Activated naive CD4-positive, alpha-beta T cell treated with anti-CD3 and anti-CD28 coated beads, Interleukin-2, amount 10 ng/mL, durations not matched to agents 7 days and 5 days (primary cell): Measurements from ENCODE around the gene SLC8A1.

Experiments
- CTCF ChIA-PET: fragments of 350-600 bp; sonication (Branson Sonifier 250); formaldehyde crosslinking; loops from one replicate; lab custom pipeline; 2021; ENCODE audit warnings: antibody characterized with exemption; lab: Charles Lee
- DNase-seq: peaks from one replicate; pipeline ENCODE4 v3.0.0-alpha.2; 2020
- H3K27ac Mint-ChIP-seq: one replicate; pipeline ENCODE4 v1.8.0; 2021; ENCODE audit warnings: mild to moderate bottlenecking, moderate library complexity, mixed read lengths
- H3K27me3 Mint-ChIP-seq: one replicate; pipeline ENCODE4 v1.8.0; 2021; ENCODE audit warnings: mild to moderate bottlenecking, mixed read lengths
- H3K36me3 Mint-ChIP-seq: one replicate; pipeline ENCODE4 v1.8.0; 2021; ENCODE audit warnings: mixed read lengths
- H3K4me1 Mint-ChIP-seq: one replicate; pipeline ENCODE4 v1.8.0; 2021; ENCODE audit warnings: mixed read lengths
- H3K4me3 Mint-ChIP-seq: one replicate; pipeline ENCODE4 v1.8.0; 2021; ENCODE audit warnings: mild to moderate bottlenecking, moderate library complexity, mixed read lengths
- H3K9me3 Mint-ChIP-seq: one replicate; pipeline ENCODE4 v1.8.0; 2021; ENCODE audit warnings: mixed read lengths

The SLC8A1 gene

DNA sequence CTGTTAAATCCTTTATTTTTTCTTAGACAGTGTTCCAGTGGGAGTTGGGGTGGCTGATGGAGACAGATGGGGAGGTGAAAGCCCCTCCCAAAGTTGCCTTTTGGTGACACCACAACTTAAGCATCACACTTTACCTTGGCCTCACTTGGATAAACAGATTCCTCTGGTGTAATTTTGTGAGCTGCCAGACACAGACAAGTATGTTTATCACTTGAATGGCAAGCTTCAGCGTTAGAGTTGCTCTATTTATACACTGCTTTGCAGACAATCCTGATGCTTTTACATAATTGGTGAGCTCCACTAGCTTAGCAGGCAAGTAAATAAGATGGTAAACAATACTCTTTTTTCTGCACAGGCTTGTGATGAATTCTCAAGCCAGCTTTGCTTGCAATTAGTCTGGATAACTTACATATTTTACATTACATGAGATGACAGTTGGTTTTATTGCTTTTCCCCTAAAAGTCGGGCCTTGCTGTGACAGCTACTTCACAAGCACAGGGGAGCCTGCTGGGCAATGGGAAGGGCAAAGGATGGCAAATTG, 226.2 kb downstream of the SLC8A1 start:
- no peak for DNase-seq
- CTCF ChIA-PET, result no interaction called here
- Mint-ChIP-seq H3K4me1 (no peaks in the 10 kb centered on the region), H3K36me3 (no peaks in the 10 kb centered on the region), H3K4me3 (no peak overlapping the region), H3K9me3 (no peaks in the 10 kb centered on the region), H3K27ac (no peak overlapping the region), H3K27me3 (no peaks in the 10 kb centered on the region)

DNA sequence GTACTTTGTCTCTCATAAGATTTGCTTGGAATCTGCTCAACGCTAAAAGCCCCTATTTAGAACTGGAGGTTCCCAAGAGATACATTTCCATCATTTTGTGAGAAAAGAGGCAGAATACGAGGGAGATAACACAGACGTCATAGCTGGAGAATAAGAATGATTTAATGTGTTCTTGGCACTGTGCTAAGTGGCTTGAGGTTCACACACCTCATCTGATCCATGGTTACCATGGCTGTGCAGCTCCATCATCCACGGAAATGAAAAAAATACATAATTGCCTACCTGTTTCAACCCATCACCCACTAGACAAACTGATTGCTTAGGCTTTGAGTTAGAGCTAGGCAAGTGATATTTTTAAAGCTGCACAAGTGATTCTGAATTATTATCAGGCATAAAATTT, 227.6 kb downstream of the SLC8A1 start:
- no peaks in the 10 kb centered on the region for H3K4me1 Mint-ChIP-seq
- H3K4me3 Mint-ChIP-seq, result no peak overlapping the region
- H3K36me3 Mint-ChIP-seq, result no peaks in the 10 kb centered on the region
- CTCF ChIA-PET, result no interaction called here
- DNase-seq, result no peak
- no peaks in the 10 kb centered on the region for H3K27me3 Mint-ChIP-seq
- no peak overlapping the region for H3K27ac Mint-ChIP-seq
- H3K9me3 Mint-ChIP-seq, result peaks cover 2% of the 10 kb centered on the region

DNA sequence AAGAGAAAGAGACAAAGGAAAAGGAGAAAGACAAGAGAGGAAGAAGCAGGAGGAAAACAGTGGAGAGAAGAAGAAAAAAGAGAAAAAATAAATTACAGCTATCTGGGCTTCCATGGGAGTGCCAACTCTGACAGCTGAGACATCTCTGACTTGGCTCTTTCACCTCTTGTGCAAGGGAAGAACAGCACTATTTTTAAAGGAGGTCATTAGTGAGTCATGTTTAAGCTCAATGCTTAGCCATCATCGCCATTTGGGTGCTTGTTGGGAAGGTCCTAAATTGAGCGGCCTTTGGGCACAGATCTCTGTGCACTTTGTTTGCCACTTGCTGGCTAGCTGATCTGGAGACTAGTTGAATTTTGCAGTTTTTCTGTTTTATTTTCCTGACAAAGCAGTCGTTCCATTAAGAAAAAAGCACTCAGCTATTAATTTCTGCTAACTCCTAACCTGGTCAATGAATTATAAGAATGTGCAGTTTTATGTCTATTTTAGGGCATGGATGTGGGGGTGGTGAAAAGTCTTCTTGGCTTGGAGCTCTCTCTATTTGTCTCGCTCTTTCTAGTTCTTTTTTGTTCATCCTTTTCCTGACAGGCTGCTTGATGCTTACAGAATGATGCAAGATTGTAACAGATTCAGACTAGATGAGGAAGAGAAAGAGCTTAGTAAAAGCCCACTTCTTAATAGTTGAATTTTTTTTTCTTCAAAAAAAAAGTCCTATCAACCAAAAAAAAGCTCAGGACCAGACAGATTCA, 231.5 kb downstream of the SLC8A1 start:
- no peaks in the 10 kb centered on the region for H3K36me3 Mint-ChIP-seq
- H3K4me3 Mint-ChIP-seq, result no peak overlapping the region
- peaks cover 4% of the 10 kb centered on the region for H3K9me3 Mint-ChIP-seq
- no peak for DNase-seq
- no peak overlapping the region for H3K27ac Mint-ChIP-seq
- H3K27me3 Mint-ChIP-seq, result no peaks in the 10 kb centered on the region
- H3K4me1 Mint-ChIP-seq, result no peaks in the 10 kb centered on the region
- CTCF ChIA-PET, result no interaction called here

DNA sequence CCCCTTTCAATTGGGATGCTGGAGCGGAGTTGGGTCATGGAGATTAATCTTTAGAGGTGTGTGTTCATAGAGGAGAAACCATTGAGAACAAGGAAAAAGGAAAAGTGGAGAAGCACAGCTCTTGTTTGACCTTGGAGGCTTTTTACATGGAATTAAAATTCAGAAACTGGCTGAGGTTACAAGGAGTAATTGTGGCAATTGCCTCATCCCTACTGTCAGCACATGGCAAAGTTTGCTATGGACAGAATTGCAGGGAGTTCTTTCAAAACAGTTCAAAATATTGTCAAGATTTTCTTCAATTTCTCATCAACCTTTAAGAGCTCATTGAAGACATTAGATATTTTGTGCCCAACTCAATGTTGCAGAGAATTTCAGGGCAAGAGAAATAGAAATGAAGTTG, 232.7 kb downstream of the SLC8A1 start:
- CTCF ChIA-PET, result no interaction called here
- no peaks in the 10 kb centered on the region for H3K27me3 Mint-ChIP-seq
- no peak overlapping the region for H3K27ac Mint-ChIP-seq
- no peaks in the 10 kb centered on the region for H3K4me1 Mint-ChIP-seq
- DNase-seq, result no peak
- H3K4me3 Mint-ChIP-seq, result no peak overlapping the region
- no peaks in the 10 kb centered on the region for H3K36me3 Mint-ChIP-seq
- peaks cover 4% of the 10 kb centered on the region for H3K9me3 Mint-ChIP-seq

DNA sequence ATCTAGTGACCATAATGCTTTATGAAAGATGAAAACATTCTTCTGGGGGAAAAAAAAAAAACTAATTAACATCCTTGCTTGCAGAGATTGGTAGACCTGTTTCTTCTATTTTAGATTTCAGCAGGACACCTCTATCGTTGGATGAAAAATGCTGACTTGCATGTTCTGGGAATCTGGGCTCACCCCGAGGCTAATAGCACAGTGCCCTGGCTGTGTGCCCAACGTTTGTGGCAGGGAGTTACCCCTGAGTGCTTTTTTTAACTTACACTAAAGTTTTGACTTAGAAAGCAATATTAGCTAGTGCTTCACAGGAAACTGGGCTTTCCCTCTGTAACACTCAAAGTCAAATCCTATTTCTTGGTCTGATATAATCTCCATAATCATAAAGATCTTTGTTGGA, 233.2 kb downstream of the SLC8A1 start:
- Mint-ChIP-seq H3K27me3 (no peaks in the 10 kb centered on the region), H3K36me3 (no peaks in the 10 kb centered on the region), H3K27ac (no peak overlapping the region), H3K4me3 (no peak overlapping the region), H3K4me1 (no peaks in the 10 kb centered on the region), H3K9me3 (peaks cover 4% of the 10 kb centered on the region)
- DNase-seq, result no peak
- CTCF ChIA-PET, result no interaction called here

DNA sequence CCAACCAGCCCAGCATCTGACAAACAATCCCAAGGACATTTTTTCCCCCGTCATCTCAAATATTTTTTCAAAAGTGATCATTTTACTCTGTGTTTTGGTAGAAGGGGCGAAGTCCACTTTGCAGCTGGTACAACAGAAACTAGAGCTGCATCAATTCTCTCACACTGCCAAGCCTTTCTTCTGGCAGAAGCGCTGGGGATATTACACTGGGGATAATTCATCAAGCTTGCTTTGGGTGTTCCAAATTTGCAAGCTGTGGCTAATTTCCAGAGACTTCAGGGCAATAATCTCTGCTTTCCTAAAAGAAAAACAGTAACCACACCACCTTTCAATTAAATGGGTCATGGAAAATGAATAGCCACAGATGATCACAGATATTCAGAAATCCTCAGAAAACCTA, 238.3 kb downstream of the SLC8A1 start:
- Mint-ChIP-seq H3K9me3 (peaks cover 2% of the 10 kb centered on the region), H3K27ac (no peak overlapping the region), H3K27me3 (no peaks in the 10 kb centered on the region), H3K4me3 (no peak overlapping the region), H3K4me1 (no peaks in the 10 kb centered on the region), H3K36me3 (no peaks in the 10 kb centered on the region)
- CTCF ChIA-PET, result no interaction called here
- no peak for DNase-seq

DNA sequence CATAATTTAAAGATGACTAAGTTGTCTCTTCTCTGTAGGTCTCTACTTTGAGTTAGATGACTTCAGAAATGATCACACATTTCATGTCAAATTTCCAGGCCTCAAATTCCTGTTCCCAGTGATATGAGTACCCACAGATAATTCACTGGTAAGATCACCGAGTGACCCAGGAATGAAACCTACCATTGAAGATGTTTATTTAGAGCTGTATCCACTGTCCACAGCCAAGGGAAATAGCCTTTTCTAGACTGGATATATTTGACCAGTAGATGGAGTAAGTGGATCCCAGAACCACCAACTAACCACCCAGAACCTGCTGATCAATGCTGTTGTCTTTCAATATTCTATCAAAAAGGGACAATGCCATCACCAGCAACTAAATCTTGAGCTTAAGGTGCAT, 238.8 kb downstream of the SLC8A1 start:
- CTCF ChIA-PET, result no interaction called here
- no peak for DNase-seq
- H3K27me3 Mint-ChIP-seq, result no peaks in the 10 kb centered on the region
- no peaks in the 10 kb centered on the region for H3K4me1 Mint-ChIP-seq
- H3K27ac Mint-ChIP-seq, result no peak overlapping the region
- H3K4me3 Mint-ChIP-seq, result no peak overlapping the region
- peaks cover 2% of the 10 kb centered on the region for H3K9me3 Mint-ChIP-seq
- no peaks in the 10 kb centered on the region for H3K36me3 Mint-ChIP-seq

DNA sequence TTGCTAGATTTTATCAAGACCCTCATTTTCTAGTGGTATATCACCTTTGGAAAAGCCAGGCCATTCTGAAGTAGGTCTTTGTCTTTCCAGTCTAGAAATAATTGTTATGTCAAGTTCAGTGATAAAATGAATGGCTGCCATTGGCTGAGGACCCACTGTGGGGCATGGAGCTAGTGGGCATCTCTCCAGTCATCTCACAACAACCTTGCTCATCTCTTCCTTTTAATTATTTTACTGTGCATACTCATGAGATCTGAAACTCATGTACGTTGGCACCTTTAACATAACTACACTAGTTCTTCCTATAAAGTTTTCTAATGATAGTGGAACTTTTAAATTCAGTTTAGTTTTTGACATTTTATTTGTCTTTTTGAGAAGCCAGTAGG, 240.9 kb downstream of the SLC8A1 start:
- Mint-ChIP-seq H3K9me3 (no peaks in the 10 kb centered on the region), H3K27ac (no peak overlapping the region)

DNA sequence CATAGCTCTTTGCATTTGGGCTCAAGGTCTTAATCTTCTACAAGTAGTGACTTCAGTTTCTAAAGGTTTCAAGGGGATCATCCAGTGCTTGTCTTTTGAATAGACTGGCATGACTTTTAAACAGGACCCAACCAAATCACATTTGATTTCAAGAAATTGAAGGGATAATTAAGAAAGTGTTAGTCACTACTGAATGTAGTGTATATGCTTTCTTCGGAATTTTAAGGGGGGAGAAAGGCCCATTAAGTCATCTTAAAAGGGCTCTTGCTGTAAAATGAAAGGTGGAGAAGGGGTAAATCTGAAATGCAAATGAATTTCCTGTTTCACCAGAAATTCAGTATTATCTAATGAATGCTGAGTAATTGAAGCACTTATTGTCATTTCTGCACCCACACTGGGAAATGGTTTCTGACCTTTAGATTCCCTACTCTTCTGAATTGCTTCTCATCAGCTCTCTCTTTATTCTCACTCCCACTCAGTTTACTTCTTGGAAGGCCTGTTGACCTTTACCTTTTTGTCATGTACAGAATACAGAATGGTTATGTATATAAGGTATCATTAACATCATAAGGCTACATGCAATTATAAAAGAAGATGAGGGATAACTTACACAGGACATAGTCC, 241.4 kb downstream of the SLC8A1 start:
- Mint-ChIP-seq H3K36me3 (no peaks in the 10 kb centered on the region), H3K9me3 (no peaks in the 10 kb centered on the region), H3K4me1 (no peaks in the 10 kb centered on the region), H3K27me3 (no peaks in the 10 kb centered on the region), H3K4me3 (no peak overlapping the region), H3K27ac (no peak overlapping the region)
- CTCF ChIA-PET, result no interaction called here
- DNase-seq, result no peak

More for the DNA sequence above, 240.9 kb downstream of the SLC8A1 start:
- DNase-seq, result no peak
- H3K27me3 Mint-ChIP-seq, result no peaks in the 10 kb centered on the region
- H3K4me1 Mint-ChIP-seq, result no peaks in the 10 kb centered on the region
- no peak overlapping the region for H3K4me3 Mint-ChIP-seq
- H3K36me3 Mint-ChIP-seq, result no peaks in the 10 kb centered on the region
- CTCF ChIA-PET, result no interaction called here

DNA sequence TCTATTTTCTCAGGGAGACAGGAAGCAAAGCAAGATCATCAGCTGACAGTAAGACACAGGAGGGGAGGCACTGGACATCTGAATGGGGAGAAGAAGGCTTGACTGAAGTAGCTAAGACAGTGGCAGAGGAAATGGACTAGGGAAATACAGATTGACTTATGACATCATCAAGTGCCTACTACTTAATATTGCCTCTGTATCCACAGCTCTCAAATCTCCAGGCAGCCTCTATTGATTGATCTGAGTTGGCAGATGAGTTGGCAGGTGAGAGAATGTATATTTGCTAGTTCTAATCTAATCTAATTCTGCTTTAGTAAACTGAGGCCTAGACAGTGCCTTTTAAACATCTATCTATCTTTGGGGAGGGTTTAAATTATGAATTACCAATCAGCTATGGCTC, 242.1 kb downstream of the SLC8A1 start:
- no peak overlapping the region for H3K4me3 Mint-ChIP-seq
- H3K36me3 Mint-ChIP-seq, result no peaks in the 10 kb centered on the region
- H3K27me3 Mint-ChIP-seq, result no peaks in the 10 kb centered on the region
- CTCF ChIA-PET, result no interaction called here
- no peak for DNase-seq
- no peak overlapping the region for H3K27ac Mint-ChIP-seq
- H3K9me3 Mint-ChIP-seq, result no peaks in the 10 kb centered on the region
- no peaks in the 10 kb centered on the region for H3K4me1 Mint-ChIP-seq

DNA sequence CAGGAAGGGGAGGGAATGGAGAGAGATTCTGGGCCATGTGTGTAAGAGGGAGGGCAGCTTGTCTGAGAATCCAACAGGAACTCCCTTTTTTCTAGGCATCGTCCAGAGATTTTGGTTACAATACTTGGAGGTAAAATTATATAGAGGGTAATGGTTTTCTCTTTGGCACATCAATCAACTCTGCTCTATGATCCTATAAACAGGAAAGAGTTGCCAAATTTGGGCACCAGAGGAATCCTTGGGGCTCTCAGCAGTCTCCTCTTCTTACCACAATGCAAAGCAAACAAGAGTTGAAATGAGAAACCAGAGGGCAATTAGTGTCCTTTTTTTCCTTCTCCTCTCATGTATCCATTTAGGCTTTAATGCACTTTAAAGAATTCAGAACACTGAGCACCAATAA, 243.4 kb downstream of the SLC8A1 start:
- no peak for DNase-seq
- H3K4me3 Mint-ChIP-seq, result no peak overlapping the region
- H3K4me1 Mint-ChIP-seq, result no peaks in the 10 kb centered on the region
- no peak overlapping the region for H3K27ac Mint-ChIP-seq
- no peaks in the 10 kb centered on the region for H3K27me3 Mint-ChIP-seq
- CTCF ChIA-PET, result no interaction called here
- H3K36me3 Mint-ChIP-seq, result no peaks in the 10 kb centered on the region
- H3K9me3 Mint-ChIP-seq, result no peaks in the 10 kb centered on the region

DNA sequence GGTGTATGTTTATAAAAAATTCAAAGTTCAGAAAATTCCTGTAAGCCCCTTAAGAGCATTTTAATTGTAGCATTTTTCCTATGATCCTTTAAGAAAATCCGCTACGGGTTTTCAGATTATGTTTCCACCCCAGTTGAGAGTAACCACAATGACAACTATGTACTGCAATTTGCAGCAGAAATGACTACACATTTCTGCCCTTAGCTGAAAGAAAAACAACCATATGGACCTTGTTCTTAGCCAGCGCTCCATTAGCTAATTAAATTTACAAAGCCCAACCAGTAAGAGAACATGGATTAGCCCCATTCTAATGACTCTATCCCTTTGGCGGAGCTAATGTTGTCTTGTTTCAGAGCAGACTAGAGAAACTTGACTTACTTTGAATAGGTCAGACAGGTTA, 247.6 kb downstream of the SLC8A1 start:
- DNase-seq, result no peak
- Mint-ChIP-seq H3K4me1 (no peaks in the 10 kb centered on the region), H3K27ac (no peak overlapping the region), H3K4me3 (no peak overlapping the region), H3K36me3 (no peaks in the 10 kb centered on the region), H3K9me3 (no peaks in the 10 kb centered on the region), H3K27me3 (no peaks in the 10 kb centered on the region)
- CTCF ChIA-PET, result no interaction called here

DNA sequence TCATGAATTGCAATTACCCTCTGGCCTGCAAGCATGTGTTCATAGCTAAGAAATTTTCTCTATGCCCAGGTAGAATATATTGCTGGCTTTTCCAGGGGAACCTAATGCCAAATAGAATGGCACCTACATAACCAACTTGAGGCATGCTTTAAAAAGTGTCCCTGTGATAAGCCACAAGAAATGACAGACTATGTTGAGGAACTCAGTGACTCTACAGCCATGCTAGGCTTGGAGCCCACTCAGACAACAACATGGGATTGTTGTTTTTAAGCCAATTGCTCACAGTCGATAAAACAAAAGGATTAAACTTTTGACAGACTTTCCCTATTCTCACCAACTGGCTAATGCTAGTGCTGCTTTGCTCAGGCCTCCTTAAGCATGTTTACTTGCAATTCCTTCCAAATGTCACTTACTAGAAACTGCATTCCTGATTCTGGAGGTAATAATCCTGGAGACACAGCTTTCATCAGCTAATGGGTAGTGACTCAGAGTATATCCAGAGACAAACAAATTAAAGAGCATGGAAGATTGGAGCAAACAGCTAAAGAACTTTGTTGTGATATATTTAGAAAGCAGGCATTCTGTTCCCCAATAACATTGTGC, 249.0 kb downstream of the SLC8A1 start:
- H3K4me1 Mint-ChIP-seq, result no peaks in the 10 kb centered on the region
- DNase-seq, result no peak
- no peaks in the 10 kb centered on the region for H3K9me3 Mint-ChIP-seq
- H3K36me3 Mint-ChIP-seq, result no peaks in the 10 kb centered on the region
- no peak overlapping the region for H3K4me3 Mint-ChIP-seq
- no peaks in the 10 kb centered on the region for H3K27me3 Mint-ChIP-seq
- H3K27ac Mint-ChIP-seq, result no peak overlapping the region
- CTCF ChIA-PET, result no interaction called here

DNA sequence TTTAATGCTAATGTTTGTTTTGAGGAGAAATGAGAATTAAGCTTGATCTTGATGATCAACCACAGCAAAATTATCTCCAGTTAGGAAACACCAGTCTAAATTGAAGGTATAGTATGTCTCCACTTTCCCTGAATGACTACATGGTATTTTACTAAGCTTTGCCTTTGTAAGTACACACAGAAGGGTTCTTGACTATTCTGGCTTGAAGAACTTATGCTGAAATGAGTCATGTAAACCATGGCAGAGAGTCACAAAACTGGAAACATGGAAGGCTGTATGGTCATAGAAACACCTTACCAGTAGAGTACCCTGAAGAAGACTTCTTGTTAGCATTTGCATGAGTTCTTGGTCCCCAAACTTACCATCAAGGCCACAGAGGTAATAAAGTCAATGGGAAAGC, 250.5 kb downstream of the SLC8A1 start:
- DNase-seq, result no peak
- Mint-ChIP-seq H3K27ac (no peak overlapping the region), H3K9me3 (no peaks in the 10 kb centered on the region), H3K4me3 (no peak overlapping the region), H3K27me3 (no peaks in the 10 kb centered on the region), H3K36me3 (no peaks in the 10 kb centered on the region), H3K4me1 (no peaks in the 10 kb centered on the region)
- CTCF ChIA-PET, result no interaction called here

DNA sequence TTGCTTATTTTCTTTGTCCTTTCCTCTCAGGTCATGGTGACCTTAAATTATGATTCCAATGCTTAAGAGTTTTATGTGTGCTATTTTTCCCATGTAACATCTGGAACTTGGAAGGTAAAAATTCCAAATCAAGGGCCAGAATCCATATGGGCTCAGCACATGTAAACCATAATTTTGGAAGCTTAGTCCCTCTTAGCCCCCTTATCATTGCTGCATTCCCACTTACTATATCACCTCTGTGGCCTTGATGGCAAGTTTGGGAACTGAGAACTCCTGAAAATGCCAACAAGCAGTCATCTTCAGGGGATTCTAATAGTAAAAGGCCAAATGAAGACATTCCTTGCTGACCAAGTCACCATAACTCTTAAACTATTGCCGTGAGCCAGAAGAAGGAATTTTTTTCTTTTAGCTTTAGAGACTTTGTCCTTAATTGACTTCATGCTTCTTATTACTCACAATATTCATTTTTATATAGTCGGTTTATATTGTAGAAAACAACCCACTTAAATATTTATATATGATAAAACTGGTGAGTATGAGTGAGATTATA, 251.4 kb downstream of the SLC8A1 start:
- Mint-ChIP-seq H3K27me3 (no peaks in the 10 kb centered on the region), H3K9me3 (no peaks in the 10 kb centered on the region), H3K4me3 (no peak overlapping the region), H3K36me3 (no peaks in the 10 kb centered on the region), H3K27ac (no peak overlapping the region), H3K4me1 (no peaks in the 10 kb centered on the region)
- no peak for DNase-seq
- CTCF ChIA-PET, result no interaction called here
